Suprapubic skin (tissue), 4 donors: ENCODE results near the gene LRRTM2. TPM values are rescaled to one million over a fixed set of nuclear protein-coding genes. Genes with fewer than 3 reads are reported as not detected.

Source experiments
- DNase-seq, 2 donors: peaks; one replicate each; pipeline ENCODE4 v3.0.0-alpha.2; 2019; ENCODE audit warnings: low spot score in 2 of 2
- H3K27ac ChIP-seq: fragments of 200-600 bp; sonication (generic); one replicate; pipeline ENCODE4 v1.5.1; 2019
- H3K27me3 ChIP-seq: fragments of 200-600 bp; sonication (generic); one replicate; pipeline ENCODE4 v1.5.1; 2019
- H3K36me3 ChIP-seq: fragments of 200-600 bp; sonication (generic); one replicate; pipeline ENCODE4 v1.5.1; 2019
- H3K4me1 ChIP-seq: fragments of 200-600 bp; sonication (generic); one replicate; pipeline ENCODE4 v1.5.1; 2019
- H3K4me3 ChIP-seq: fragments of 200-600 bp; sonication (generic); one replicate; pipeline ENCODE4 v1.5.1; 2019; ENCODE audit warnings: mild to moderate bottlenecking
- H3K9me3 ChIP-seq: fragments of 200-600 bp; sonication (generic); one replicate; pipeline ENCODE4 v1.5.1; 2019
- EP300 ChIP-seq: sonication (generic); formaldehyde crosslinking; IDR thresholded peaks from one replicate; pipeline ENCODE4 v1.6.1; 2017; ENCODE audit warnings: antibody characterized with exemption
- POLR2A ChIP-seq, 2 donors: fragments of 450-650 bp; IDR thresholded peaks; one replicate each; pipeline ENCODE4 v1.6.1; 2017; ENCODE audit warnings: antibody characterized with exemption in 2 of 2, mild to moderate bottlenecking in 2 of 2, moderate library complexity in 2 of 2
- POLR2AphosphoS5 ChIP-seq, 3 donors: sonication (generic); formaldehyde crosslinking; IDR thresholded peaks; one replicate each; pipeline ENCODE4 v1.6.1; 2017; ENCODE audit warnings: antibody characterized with exemption in 3 of 3
- WGBS: methylation state at CpG from one replicate; pipeline ENCODE4 v1.1.5; 2018; 5-methylcytosine and 5-hydroxymethylcytosine counted together
- total RNA-seq, 4 donors: library from RNA; depleted of rRNA; stranded (reverse); fragments of >200 nt; gene quantifications; one replicate each; pipeline ENCODE4 v1.1.0, GENCODE V29; 2016
- TF ChIP-seq, protein P1 (sequence below), 2 donors: fragments of 200-600 bp in 1 of 2; fragments of 450-650 bp in 1 of 2; sonication (generic) in 1 of 2; IDR thresholded peaks; one replicate each; pipeline ENCODE4 v1.5.1; 2016 to 2019; ENCODE audit warnings: antibody characterized with exemption in 2 of 2, mild to moderate bottlenecking in 1 of 2, moderate library complexity in 1 of 2

LRRTM2 gene
- total RNA-seq, 4 donors from 2014 or later: 0.08 to 0.59 (median 0.32) TPM; not detected in 1

DNA sequence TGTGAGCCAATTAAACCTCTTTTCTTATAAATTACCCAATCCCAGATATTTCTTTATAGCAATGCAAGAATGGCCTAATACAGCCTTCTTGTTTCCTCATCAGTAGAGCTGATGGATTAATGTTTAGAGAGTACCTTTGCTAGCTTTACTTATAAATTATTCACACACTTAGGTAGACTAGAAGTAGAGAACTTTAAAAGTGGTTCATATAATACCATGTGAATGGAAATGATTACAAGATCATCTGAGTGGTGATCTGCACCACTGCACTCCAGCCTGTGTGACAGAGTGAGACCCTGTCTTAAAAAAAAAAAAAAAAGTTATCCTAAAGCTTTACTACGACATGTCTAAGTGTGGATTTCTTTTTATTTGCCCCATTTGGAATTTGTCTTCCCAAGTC is 23.2 kb upstream of the LRRTM2 start:
- no peaks in the 10 kb centered on the region for H3K9me3 ChIP-seq
- H3K27me3 ChIP-seq: no peaks in the 10 kb centered on the region
- no peak overlapping the region for H3K4me3 ChIP-seq
- no peak overlapping the region for H3K27ac ChIP-seq
- no peaks in the 10 kb centered on the region for H3K4me1 ChIP-seq
- peaks cover 21% of the 10 kb centered on the region for H3K36me3 ChIP-seq
- TF ChIP-seq EP300 (no peak), POLR2AphosphoS5 (IDR thresholded peaks at IDR 0.05) (no peak), POLR2A (IDR thresholded peaks at IDR 0.05) (no peak)
- TF ChIP-seq, protein P1, sequence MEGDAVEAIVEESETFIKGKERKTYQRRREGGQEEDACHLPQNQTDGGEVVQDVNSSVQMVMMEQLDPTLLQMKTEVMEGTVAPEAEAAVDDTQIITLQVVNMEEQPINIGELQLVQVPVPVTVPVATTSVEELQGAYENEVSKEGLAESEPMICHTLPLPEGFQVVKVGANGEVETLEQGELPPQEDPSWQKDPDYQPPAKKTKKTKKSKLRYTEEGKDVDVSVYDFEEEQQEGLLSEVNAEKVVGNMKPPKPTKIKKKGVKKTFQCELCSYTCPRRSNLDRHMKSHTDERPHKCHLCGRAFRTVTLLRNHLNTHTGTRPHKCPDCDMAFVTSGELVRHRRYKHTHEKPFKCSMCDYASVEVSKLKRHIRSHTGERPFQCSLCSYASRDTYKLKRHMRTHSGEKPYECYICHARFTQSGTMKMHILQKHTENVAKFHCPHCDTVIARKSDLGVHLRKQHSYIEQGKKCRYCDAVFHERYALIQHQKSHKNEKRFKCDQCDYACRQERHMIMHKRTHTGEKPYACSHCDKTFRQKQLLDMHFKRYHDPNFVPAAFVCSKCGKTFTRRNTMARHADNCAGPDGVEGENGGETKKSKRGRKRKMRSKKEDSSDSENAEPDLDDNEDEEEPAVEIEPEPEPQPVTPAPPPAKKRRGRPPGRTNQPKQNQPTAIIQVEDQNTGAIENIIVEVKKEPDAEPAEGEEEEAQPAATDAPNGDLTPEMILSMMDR (IDR thresholded peaks at IDR 0.05): no peak
- no peak for DNase-seq
- WGBS: 93% methylated on average over 1 of the region's 1 CpG

DNA sequence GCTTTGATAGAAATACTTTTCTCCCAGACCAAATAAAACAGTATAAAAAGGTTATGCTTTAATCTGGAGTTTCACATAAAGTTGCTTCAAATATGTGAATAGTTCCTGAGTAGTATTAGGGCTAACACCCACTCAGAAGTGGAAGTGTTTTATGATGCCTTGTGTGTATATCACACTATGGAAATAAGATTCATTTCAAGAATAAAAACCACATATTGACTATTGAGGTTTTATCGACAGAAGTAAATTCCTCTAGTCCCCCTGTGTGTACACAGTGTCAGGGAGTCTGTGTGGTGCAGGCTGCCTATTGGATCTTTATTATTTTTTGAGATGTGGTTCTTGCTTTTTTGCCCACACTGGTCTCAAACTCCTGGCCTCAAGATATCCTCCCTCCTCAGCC is 20.8 kb upstream of the LRRTM2 start:
- no peaks in the 10 kb centered on the region for H3K27me3 ChIP-seq
- H3K4me3 ChIP-seq: no peak overlapping the region
- TF ChIP-seq, protein P1 (IDR thresholded peaks at IDR 0.05): no peak
- TF ChIP-seq POLR2AphosphoS5 (IDR thresholded peaks at IDR 0.05) (no peak), POLR2A (IDR thresholded peaks at IDR 0.05) (no peak), EP300 (no peak)
- H3K27ac ChIP-seq: no peak overlapping the region
- H3K4me1 ChIP-seq: no peaks in the 10 kb centered on the region
- no peak for DNase-seq
- peaks cover 23% of the 10 kb centered on the region for H3K36me3 ChIP-seq
- WGBS: 89% methylated on average over 1 of the region's 1 CpG
- no peaks in the 10 kb centered on the region for H3K9me3 ChIP-seq

DNA sequence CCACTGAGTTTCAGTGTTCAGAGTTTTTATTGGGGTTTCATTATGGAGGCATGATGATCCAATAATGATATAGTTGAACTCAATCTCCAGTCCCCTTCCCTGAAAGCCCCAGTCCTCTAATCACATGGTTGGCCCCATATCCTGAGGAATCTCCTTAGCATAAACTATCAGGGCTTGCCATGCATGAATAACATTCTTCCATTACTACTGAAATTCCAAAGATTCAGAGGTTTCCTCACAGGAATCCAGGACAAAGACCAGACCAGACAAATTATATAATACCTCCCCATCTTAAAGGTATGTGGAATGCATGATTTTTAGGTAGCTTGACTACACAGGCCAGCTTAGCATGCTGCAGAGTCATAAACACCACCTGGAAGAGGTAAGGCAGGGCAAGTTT is 15.5 kb upstream of the LRRTM2 start:
- Histone ChIP-seq H3K27me3 (no peaks in the 10 kb centered on the region), H3K9me3 (no peaks in the 10 kb centered on the region), H3K27ac (no peak overlapping the region), H3K4me1 (no peaks in the 10 kb centered on the region), H3K36me3 (peaks cover 54% of the 10 kb centered on the region), H3K4me3 (no peak overlapping the region)
- DNase-seq: no peak
- TF ChIP-seq, protein P1 (IDR thresholded peaks at IDR 0.05): no peak
- TF ChIP-seq EP300 (no peak), POLR2AphosphoS5 (IDR thresholded peaks at IDR 0.05) (no peak), POLR2A (IDR thresholded peaks at IDR 0.05) (no peak)

DNA sequence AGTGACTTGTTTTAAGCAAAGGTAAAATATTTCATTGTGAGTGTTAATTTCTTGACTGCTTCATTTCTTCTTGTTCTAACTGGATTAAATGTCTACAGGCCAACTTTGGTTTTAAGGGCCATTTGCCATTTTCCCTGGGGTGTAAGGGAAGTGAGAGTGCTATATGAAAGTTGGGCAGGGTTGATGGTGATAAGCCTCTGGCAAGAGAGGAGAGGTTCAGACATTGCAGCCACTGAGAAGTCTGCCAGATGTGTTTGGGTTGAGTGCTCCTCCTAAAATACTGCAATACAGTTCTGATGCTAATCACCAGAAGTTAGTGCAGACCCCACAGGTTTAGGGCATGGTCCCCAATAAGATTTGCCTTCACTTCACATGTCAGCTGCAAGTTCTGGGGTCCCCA is 14.9 kb upstream of the LRRTM2 start:
- DNase-seq: no peak
- Histone ChIP-seq H3K4me1 (no peaks in the 10 kb centered on the region), H3K4me3 (no peak overlapping the region), H3K36me3 (peaks cover 54% of the 10 kb centered on the region), H3K27me3 (no peaks in the 10 kb centered on the region), H3K9me3 (no peaks in the 10 kb centered on the region), H3K27ac (no peak overlapping the region)
- TF ChIP-seq EP300: no peak
- TF ChIP-seq, protein P1 (IDR thresholded peaks at IDR 0.05): no peak
- no peak for TF ChIP-seq POLR2A (IDR thresholded peaks at IDR 0.05)
- TF ChIP-seq POLR2AphosphoS5 (IDR thresholded peaks at IDR 0.05): no peak

DNA sequence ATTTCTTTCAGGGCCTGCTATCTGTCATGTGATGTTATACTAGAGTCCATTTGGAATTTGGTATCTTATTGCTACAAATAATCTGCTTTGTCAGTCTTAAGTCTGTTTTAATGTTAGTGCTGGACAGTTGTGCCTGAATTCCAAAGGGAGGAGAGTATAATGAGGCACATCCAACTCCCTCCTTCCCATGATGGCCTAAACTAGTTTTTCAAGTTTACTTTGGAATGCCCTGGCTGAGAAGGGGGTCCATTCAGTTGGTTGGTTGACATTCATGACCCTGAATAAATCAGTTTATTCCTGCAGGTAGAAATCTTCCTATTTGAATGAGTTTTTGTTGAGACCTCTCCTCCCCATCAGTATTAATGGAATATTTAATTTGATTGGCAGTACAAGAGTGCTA is 9.4 kb upstream of the LRRTM2 start:
- no peak overlapping the region for H3K4me3 ChIP-seq
- DNase-seq: no peak
- no peaks in the 10 kb centered on the region for H3K27me3 ChIP-seq
- H3K9me3 ChIP-seq: no peaks in the 10 kb centered on the region
- TF ChIP-seq POLR2AphosphoS5 (IDR thresholded peaks at IDR 0.05) (no peak), EP300 (no peak), POLR2A (IDR thresholded peaks at IDR 0.05) (no peak)
- TF ChIP-seq, protein P1 (IDR thresholded peaks at IDR 0.05): no peak
- peaks cover 28% of the 10 kb centered on the region for H3K36me3 ChIP-seq
- H3K27ac ChIP-seq: no peak overlapping the region
- H3K4me1 ChIP-seq: peaks cover 5% of the 10 kb centered on the region
